ENCODE data around the gene SLC38A1.

GRCh38 chr12:46198913-46199312 lies 69.9 kb downstream of the SLC38A1 start:
- no peak for TF ChIP-seq CTCF (IDR thresholded peaks at IDR 0.05; ENCODE audit: borderline replicate concordance, extremely low read depth, low read length, poor library complexity, severe bottlenecking)
- TF ChIP-seq EZH2 (IDR thresholded peaks at IDR 0.05; ENCODE audit: borderline replicate concordance, low read depth, low read length, severe bottlenecking), result no peak
